Mesendoderm (in vitro differentiated cells): ENCODE measurements around the gene CATSPER3.

ENCODE experiments used
- DNase-seq: peaks from one replicate; pipeline ENCODE4 v3.0.0; 2013
- H2AK5ac ChIP-seq: 2 replicates; pipeline ENCODE4 v1.6.1; 2013; ENCODE audit warnings: low read length, inconsistent platforms
- H2BK120ac ChIP-seq: 2 replicates; pipeline ENCODE4 v1.6.1; 2013; ENCODE audit warnings: low read depth, mild to moderate bottlenecking, low read length, moderate library complexity, mixed read lengths
- H2BK15ac ChIP-seq: replicated peaks from 2 replicates; pipeline ENCODE4 v1.6.1; 2013; ENCODE audit warnings: low read depth, mild to moderate bottlenecking, moderate library complexity
- H2BK5ac ChIP-seq: 2 replicates; pipeline ENCODE4 v1.6.1; 2013; ENCODE audit warnings: low read length, inconsistent platforms
- H3K18ac ChIP-seq: 2 replicates; pipeline ENCODE4 v1.6.1; 2013; ENCODE audit warnings: mild to moderate bottlenecking, low read length, mixed read lengths
- H3K23ac ChIP-seq: one replicate; pipeline ENCODE4 v1.6.1; 2013; ENCODE audit warnings: low read length
- H3K27ac ChIP-seq: 2 replicates; pipeline ENCODE4 v1.5.1; 2013; ENCODE audit warnings: low read depth, mild to moderate bottlenecking, inconsistent platforms, low read length, moderate library complexity
- H3K27me3 ChIP-seq: 2 replicates; pipeline ENCODE4 v1.6.1; 2013; ENCODE audit warnings: low read length, control low read depth, mild to moderate bottlenecking, inconsistent platforms; ENCODE audit not compliant: insufficient read depth, poor library complexity
- H3K36me3 ChIP-seq: 2 replicates; pipeline ENCODE4 v1.6.1; 2013; ENCODE audit warnings: low read length, inconsistent platforms; ENCODE audit not compliant: control insufficient read depth, insufficient read depth
- H3K4ac ChIP-seq: one replicate; pipeline ENCODE4 v1.6.1; 2013; ENCODE audit warnings: low read depth, mild to moderate bottlenecking, low read length, moderate library complexity
- H3K4me1 ChIP-seq: 2 replicates; pipeline ENCODE4 v1.6.1; 2013; ENCODE audit warnings: low read depth, low read length, inconsistent platforms; ENCODE audit not compliant: control insufficient read depth
- H3K4me2 ChIP-seq: 2 replicates; pipeline ENCODE4 v1.6.1; 2013; ENCODE audit warnings: low read length
- H3K4me3 ChIP-seq: 2 replicates; pipeline ENCODE4 v1.5.1; 2013; ENCODE audit warnings: mild to moderate bottlenecking, low read length
- H3K56ac ChIP-seq: one replicate; pipeline ENCODE4 v1.6.1; 2013; ENCODE audit warnings: low read length
- H3K79me1 ChIP-seq: 2 replicates; pipeline ENCODE4 v1.6.1; 2013; ENCODE audit warnings: low read length, inconsistent platforms
- H3K79me2 ChIP-seq: 2 replicates; pipeline ENCODE4 v1.6.1; 2013; ENCODE audit warnings: mild to moderate bottlenecking, low read length; ENCODE audit not compliant: control insufficient read depth, insufficient read depth
- H3K9ac ChIP-seq: 2 replicates; pipeline ENCODE4 v1.6.1; 2013; ENCODE audit warnings: low read length, inconsistent platforms
- H4K5ac ChIP-seq: one replicate; pipeline ENCODE4 v1.6.1; 2013; ENCODE audit warnings: low read length
- H4K8ac ChIP-seq: one replicate; pipeline ENCODE4 v1.6.1; 2013; ENCODE audit warnings: low read depth, mild to moderate bottlenecking, control low read depth, low read length, moderate library complexity
- WGBS: extraction: QIAGEN DNeasy Blood & Tissue Kit; methylation state at CpG from one replicate; pipeline ENCODE4 v1.1.7; 2013; ENCODE audit warnings: low lambda C conversion rate, missing lambda C conversion rate; ENCODE audit not compliant: insufficient coverage; ENCODE audit errors: extremely low coverage; 5-methylcytosine and 5-hydroxymethylcytosine counted together

CATSPER3 gene

DNA sequence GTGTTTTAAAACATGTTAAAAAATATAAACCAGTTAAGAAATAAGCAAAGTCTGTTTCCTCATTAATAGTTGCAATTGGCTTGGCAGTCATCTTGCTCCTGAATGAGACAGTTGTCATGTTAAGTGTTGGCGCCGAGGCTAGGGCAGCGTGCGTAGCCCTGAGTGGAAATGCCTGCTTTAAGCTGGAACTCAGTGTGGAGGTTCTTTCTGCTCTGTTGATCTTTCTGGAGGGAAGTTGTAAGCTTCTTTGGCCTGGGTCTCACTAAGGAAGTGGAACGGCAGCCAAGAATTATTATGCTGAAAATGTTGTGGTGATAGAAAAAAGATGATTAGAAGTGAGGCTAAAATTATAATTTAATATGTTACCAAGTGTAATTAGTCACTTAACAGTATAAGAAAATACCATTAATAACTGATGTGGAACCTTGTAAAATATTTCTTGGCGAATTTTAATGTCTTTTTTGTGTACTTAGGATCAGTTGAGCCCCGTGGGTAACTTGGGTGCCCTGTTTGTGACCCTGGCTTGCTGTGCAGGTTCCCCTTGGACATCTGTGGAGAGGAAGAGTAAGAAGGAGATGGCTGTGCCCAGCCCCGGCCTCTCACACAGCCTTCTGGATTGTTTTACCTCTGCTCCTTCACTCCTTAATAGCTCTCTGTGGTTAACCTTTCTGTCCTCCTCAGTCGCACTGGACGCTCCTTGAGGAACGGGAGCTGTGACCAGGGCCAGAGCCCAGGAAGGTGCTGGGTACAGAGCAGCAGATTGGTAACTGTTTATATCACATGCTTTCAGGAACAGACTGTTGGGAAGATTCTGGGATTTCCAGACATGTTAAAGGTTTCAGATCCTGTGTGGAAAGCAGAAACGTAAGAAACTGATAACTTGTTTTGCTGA is 31.8 kb upstream of the CATSPER3 start:
- no peaks in the 10 kb centered on the region for H3K36me3 ChIP-seq
- H4K8ac ChIP-seq, result no peak overlapping the region
- no peak overlapping the region for H3K9ac ChIP-seq
- no peak overlapping the region for H4K5ac ChIP-seq
- no peak for DNase-seq
- H3K18ac ChIP-seq, result no peak overlapping the region
- H2BK120ac ChIP-seq, result no peak overlapping the region
- H2BK15ac ChIP-seq, result no peak overlapping the region
- WGBS, result no CpG with 5 or more reads among the region's 12 CpGs
- H2BK5ac ChIP-seq, result no peak overlapping the region
- H3K27me3 ChIP-seq, result no peaks in the 10 kb centered on the region
- peaks cover 2% of the 10 kb centered on the region for H3K79me1 ChIP-seq
- no peak overlapping the region for H3K4me2 ChIP-seq
- no peak overlapping the region for H3K4ac ChIP-seq
- H3K27ac ChIP-seq, result no peak overlapping the region
- H3K79me2 ChIP-seq, result no peaks in the 10 kb centered on the region
- H3K4me1 ChIP-seq, result no peaks in the 10 kb centered on the region
- no peak overlapping the region for H3K4me3 ChIP-seq
- no peak overlapping the region for H3K23ac ChIP-seq
- H2AK5ac ChIP-seq, result no peak overlapping the region
- H3K56ac ChIP-seq, result no peak overlapping the region

GRCh38 chr5:134937526-134937925 is 30.2 kb upstream of the CATSPER3 start:
- no peak for DNase-seq
- Histone ChIP-seq H3K27me3 (no peaks in the 10 kb centered on the region), H3K56ac (no peak overlapping the region), H4K8ac (no peak overlapping the region), H3K79me1 (peaks cover 2% of the 10 kb centered on the region), H2AK5ac (no peak overlapping the region), H2BK15ac (no peak overlapping the region), H3K4ac (no peak overlapping the region), H3K9ac (no peak overlapping the region), H4K5ac (no peak overlapping the region), H2BK5ac (no peak overlapping the region), H3K4me1 (no peaks in the 10 kb centered on the region), H3K79me2 (no peaks in the 10 kb centered on the region), H3K27ac (no peak overlapping the region), H3K18ac (no peak overlapping the region), H3K4me3 (no peak overlapping the region), H2BK120ac (no peak overlapping the region), H3K36me3 (no peaks in the 10 kb centered on the region), H3K4me2 (no peak overlapping the region), H3K23ac (no peak overlapping the region)
- WGBS, result no CpG with 5 or more reads among the region's 8 CpGs

GRCh38 chr5:134938030-134938429 is 29.7 kb upstream of the CATSPER3 start:
- DNase-seq, result no peak
- WGBS, result no CpG with 5 or more reads among the region's 6 CpGs
- Histone ChIP-seq H2AK5ac (no peak overlapping the region), H4K8ac (no peak overlapping the region), H3K4me1 (no peaks in the 10 kb centered on the region), H3K9ac (no peak overlapping the region), H3K4me2 (no peak overlapping the region), H3K36me3 (no peaks in the 10 kb centered on the region), H3K4me3 (no peak overlapping the region), H3K23ac (peak overlapping the region; percentile 38), H3K27me3 (no peaks in the 10 kb centered on the region), H4K5ac (no peak overlapping the region), H2BK5ac (no peak overlapping the region), H3K18ac (no peak overlapping the region), H3K4ac (no peak overlapping the region), H2BK15ac (no peak overlapping the region), H3K79me2 (no peaks in the 10 kb centered on the region), H3K56ac (no peak overlapping the region), H3K27ac (no peak overlapping the region), H2BK120ac (no peak overlapping the region), H3K79me1 (peaks cover 2% of the 10 kb centered on the region)

- no peak overlapping the region for H3K4me3 ChIP-seq
- H2AK5ac ChIP-seq, result no peak overlapping the region
- no peak overlapping the region for H3K9ac ChIP-seq
- no peak overlapping the region for H3K4me2 ChIP-seq
- H4K5ac ChIP-seq, result no peak overlapping the region
- H4K8ac ChIP-seq, result peak overlapping the region; percentile 56
- no peak overlapping the region for H2BK5ac ChIP-seq
- H3K79me1 ChIP-seq, result peaks cover 2% of the 10 kb centered on the region
- H3K56ac ChIP-seq, result no peak overlapping the region
- H3K27ac ChIP-seq, result no peak overlapping the region
- H3K4ac ChIP-seq, result no peak overlapping the region
- no peaks in the 10 kb centered on the region for H3K36me3 ChIP-seq
- no peaks in the 10 kb centered on the region for H3K79me2 ChIP-seq
- H3K27me3 ChIP-seq, result no peaks in the 10 kb centered on the region
- no peak overlapping the region for H2BK120ac ChIP-seq
- no CpG with 5 or more reads among the region's 1 CpG for WGBS
- H2BK15ac ChIP-seq, result no peak overlapping the region
- no peaks in the 10 kb centered on the region for H3K4me1 ChIP-seq
- H3K18ac ChIP-seq, result no peak overlapping the region
- H3K23ac ChIP-seq, result no peak overlapping the region
- DNase-seq, result no peak
These were observed 28.2 kb upstream of the CATSPER3 start for GRCh38 chr5:134939500-134939899.

DNA sequence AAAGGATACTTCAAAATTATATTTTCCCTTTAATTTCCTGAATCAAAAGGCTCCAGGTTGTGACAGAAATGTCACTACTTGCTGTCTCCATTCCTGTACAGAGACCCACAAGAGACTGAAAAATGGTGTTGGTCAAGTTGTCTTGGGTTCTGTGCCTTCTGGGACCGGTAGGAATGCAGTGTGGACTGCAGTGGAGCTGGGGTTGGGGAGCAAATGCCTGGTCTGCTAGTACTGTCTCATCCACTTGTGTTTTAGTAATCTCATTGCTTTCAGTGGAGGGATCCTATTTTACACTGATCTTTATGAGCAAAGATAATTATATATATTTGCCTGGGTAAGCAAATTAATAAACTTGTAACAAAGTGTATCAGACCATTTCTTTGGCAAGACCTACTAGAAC is 24.2 kb upstream of the CATSPER3 start:
- H3K4me3 ChIP-seq, result no peak overlapping the region
- no peak overlapping the region for H4K8ac ChIP-seq
- no peak for DNase-seq
- H2BK120ac ChIP-seq, result no peak overlapping the region
- H3K79me1 ChIP-seq, result no peaks in the 10 kb centered on the region
- H4K5ac ChIP-seq, result no peak overlapping the region
- no peaks in the 10 kb centered on the region for H3K36me3 ChIP-seq
- no peak overlapping the region for H3K27ac ChIP-seq
- H3K23ac ChIP-seq, result no peak overlapping the region
- H3K56ac ChIP-seq, result no peak overlapping the region
- H2BK15ac ChIP-seq, result no peak overlapping the region
- H3K4me2 ChIP-seq, result no peak overlapping the region
- no peak overlapping the region for H3K4ac ChIP-seq
- H3K79me2 ChIP-seq, result no peaks in the 10 kb centered on the region
- no peak overlapping the region for H3K9ac ChIP-seq
- no peak overlapping the region for H2BK5ac ChIP-seq
- H3K4me1 ChIP-seq, result no peaks in the 10 kb centered on the region
- H3K27me3 ChIP-seq, result no peaks in the 10 kb centered on the region
- no peak overlapping the region for H3K18ac ChIP-seq
- no CpG with 5 or more reads among the region's 1 CpG for WGBS
- no peak overlapping the region for H2AK5ac ChIP-seq

DNA sequence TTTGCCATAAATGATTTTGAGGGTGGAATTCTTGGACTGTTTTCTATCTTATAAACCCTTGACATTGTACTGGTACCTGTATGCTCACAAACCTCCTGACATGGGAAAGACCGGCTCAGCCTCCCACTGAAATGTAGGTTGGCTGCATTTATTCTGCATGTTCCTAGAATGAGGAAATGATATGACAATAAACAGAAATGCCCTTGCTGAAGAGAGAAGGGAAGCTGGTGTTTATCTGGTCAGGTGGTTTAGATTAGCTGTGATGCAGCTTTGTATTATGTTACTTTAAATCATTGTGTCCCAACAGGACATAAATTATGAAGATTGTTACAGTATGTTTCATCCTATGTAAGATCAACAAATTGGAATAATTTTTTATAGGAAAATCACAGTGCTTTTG is 23.1 kb upstream of the CATSPER3 start:
- Histone ChIP-seq H3K23ac (no peak overlapping the region), H2BK120ac (no peak overlapping the region), H4K5ac (no peak overlapping the region), H3K4me3 (no peak overlapping the region), H2AK5ac (no peak overlapping the region), H3K4me2 (no peak overlapping the region), H3K18ac (no peak overlapping the region), H3K79me2 (no peaks in the 10 kb centered on the region), H2BK15ac (no peak overlapping the region), H3K4ac (no peak overlapping the region), H3K27ac (no peak overlapping the region), H3K9ac (no peak overlapping the region), H3K27me3 (no peaks in the 10 kb centered on the region), H3K4me1 (no peaks in the 10 kb centered on the region), H3K56ac (no peak overlapping the region), H3K36me3 (no peaks in the 10 kb centered on the region), H2BK5ac (no peak overlapping the region), H4K8ac (no peak overlapping the region), H3K79me1 (no peaks in the 10 kb centered on the region)
- DNase-seq, result no peak
- no CpG with 5 or more reads among the region's 1 CpG for WGBS
